Kidney glomerular epithelial cell (primary cell): ENCODE data around the gene CALCR.

Source experiments
- DNase-seq: peaks from one replicate; lab custom pipeline; 2025; lab: John Stamatoyannopoulos, UW

Gene CALCR

DNA sequence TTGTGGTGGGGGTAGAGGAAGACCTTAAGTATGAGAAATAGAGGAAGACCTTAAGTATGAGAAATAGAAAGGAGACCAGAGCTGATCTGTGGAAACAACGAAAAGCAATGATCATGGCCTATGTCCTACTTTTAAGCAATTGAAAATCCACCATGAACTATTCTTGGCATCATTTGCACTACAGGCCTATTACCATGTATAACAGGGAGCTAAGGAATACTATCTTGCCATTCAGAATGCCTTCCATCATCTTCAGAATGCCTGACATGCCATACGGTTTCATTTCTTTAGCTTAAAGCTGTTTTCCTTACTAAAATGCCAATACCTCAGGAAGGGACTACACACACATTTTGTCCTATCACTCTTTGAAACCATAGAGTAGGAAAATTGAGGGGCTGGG is 127.0 kb downstream of the CALCR start:
- DNase-seq: no peak

- DNase-seq: peak; percentile 28
Measured at GRCh38 chr7:93442478-93443224, 131.9 kb downstream of the CALCR start.

- no peak for DNase-seq
Measured at GRCh38 chr7:93435791-93436190, 138.7 kb downstream of the CALCR start.

DNA sequence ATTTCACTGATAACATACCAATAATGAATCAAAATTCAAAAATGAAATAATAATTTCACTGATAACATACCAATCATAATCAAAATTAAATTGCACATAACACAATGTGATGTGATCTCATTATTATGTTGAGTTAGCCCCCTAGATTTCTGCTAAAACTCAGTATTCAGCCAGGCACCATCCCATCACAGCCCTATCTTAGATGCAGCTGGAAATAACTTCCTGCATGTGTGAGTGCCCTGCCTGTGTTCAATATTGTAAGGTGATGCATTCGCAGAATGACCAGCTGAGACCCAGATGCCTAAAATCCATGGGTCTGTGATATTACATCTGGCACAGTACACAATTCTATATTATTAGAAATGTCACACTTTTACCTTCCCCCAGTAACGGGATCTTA is 142.4 kb downstream of the CALCR start:
- no peak for DNase-seq

GRCh38 chr7:93430917-93431588 is 143.5 kb downstream of the CALCR start:
- no peak for DNase-seq

DNA sequence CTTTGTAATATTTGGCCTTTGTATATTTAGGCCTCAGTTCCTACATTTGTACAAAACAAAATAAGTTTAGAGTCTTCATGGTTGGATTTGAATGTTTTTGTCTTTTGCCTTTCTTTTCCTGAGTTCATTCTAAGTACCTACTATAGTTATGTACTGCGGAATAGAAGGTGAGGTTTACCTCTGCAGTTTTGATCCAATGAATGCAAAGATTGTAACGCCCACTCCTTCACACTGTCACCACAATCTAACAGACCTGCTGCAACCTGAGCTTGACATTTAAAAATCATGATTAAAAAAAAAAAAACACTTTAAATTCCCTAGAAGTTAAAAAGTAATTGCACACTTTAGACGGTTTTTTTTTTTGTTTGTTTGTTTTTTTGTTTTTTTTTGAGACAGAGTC is 145.0 kb downstream of the CALCR start:
- no peak for DNase-seq

DNA sequence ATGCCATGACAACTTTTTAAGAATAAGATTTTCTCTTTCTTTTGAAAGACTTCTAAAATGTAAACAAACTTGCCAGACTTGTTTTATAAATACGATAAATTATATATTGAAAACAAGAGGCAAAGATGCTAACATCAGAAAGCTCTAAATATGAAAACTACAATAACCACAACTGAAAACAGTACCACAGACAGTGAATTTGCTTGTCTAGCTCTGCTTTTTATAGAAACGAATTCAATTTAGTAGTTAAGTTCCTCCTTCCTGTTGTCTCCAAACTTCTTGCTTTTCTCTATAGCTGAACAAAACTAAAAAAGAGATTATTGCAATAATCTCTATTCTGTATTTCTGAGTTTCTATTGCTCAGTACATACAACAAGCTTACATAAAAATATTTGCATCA is 147.4 kb downstream of the CALCR start:
- no peak for DNase-seq

DNA sequence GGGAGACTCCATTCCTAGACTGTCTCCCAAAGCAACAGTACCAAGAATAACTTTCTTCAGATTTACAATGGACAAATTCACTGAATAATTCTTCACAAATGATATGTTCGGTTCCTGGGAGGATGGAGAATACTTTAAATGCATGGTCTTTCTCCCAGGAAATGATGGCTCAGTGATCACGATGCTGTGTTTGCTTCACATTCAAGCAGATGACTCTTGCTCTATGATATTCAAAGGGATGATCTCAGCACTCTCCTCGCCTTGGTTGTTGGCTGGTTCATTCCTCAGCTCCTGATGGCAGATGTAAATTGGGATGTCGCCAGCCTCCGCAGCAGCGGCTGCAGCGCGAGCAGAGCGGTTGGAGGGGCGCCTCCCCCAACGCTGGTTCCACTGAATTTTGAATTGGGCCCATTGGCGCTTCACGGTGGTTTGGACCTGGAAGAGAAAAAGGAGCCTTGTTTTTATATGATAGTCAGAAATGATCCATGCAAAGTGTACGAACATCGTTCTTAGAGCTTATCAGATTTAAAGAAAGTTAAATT is 148.3 kb downstream of the CALCR start:
- no peak for DNase-seq

DNA sequence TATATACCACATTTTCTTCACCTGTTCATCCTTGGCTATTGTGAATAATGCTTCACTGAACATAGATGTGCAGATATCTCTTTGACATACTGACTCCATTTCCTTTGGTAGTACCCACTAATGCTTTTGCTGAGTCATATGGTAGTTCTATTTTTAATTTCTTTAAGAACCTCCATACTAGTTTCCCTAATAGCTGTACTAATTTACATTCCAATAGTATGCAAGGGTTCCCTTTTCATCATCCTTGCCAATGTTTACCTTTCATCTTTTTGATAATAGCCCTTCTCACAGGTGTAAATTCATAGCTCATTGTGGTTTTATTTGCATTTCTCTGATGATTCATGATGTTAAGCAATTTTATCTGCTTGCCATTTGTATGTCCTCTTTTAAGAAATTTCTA is 159.9 kb downstream of the CALCR start:
- DNase-seq: no peak

DNA sequence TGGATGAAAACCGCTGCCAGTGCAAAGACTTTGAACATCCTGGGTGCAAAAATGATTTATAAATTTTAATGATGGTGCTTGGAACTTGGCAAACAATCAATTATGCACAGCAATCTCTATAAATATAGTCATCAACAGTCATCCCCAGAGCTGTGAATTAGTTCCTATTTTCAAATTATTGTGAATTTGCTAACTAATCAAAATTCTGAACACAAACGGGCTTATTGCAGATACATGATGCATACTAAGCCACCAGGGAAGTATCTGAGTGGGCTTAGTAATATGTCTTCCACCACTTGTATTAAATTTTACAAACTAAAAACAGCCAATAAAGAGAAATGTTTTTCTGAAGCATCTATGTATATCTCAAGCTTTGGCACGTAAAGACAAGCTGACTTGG is 165.2 kb downstream of the CALCR start:
- DNase-seq: no peak

DNA sequence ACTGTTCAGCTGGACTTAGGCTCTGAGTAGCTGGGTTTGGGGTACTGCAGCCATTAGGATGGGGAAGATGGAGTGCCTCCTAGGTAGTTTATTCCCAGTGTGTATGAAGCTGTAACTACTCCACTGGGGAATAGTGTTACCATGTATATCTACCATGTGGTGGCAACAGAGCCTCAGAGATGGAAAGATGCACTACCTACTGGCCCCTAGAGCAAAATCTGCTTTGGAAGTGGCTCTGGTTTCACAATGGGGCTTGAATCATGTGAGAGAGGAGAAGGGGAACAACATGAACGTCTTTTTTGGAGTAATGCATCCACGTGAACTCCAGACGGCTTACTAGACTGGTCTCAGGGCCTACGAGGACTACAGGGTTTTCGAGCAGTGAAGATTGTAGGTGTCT is 167.3 kb downstream of the CALCR start:
- no peak for DNase-seq

DNA sequence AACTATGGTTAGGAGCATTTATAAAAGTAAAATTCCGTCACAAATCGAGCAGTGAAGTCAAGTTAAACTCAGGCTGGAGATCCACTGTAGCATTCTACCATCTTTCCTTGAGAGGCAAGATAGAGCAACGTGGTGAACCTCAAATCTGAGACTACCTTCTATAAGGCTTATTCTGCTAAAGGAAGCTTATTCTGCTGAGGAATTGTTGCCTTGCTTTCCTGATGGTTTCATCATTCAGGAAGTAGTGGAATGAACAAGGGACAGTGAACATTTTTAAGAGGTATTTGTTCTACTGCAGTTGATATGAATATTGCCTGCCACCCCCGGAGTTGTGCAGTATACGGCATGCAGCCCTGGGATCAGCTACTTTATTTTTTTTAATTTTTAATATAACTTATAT is 171.6 kb downstream of the CALCR start:
- DNase-seq: no peak

GRCh38 chr7:93399642-93400041 is 174.9 kb downstream of the CALCR start:
- no peak for DNase-seq

DNA sequence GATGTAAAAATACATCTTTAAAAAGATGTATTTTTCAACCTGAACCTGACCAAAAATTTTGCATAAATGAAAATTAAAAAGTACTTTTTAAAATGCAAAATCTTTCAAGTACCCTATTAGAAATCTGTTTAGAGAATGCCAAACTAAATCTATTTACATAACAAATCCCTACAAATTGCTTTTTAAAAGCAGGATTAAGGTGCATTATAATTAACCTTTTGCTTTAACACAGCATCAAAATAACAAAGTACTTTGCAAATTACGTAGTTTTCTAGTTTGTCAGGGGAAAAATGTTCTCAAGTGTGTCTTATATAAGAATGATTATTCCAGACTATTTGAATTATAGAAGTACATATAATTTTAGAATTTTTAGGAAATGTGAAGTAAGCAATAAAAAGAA is 181.5 kb downstream of the CALCR start:
- DNase-seq: no peak

DNA sequence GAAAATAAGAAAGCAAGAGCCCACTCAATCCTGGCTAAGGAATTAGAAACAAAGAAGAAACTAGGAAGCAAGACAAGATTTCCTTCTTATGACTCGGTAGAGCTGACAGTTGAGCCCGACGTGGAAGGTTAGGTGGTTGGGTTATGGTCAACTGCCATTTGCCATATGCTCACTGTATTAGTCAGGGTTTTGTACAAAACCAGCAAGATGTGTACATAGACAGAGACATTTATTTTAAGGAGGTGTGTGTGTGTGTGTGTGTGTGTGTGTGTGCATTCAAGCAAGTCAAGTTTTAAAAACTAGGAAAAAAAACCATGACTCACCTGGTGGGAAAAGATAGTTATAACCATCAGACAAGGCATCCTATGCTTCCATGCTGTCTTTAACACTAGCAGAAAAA is 183.9 kb downstream of the CALCR start:
- DNase-seq: no peak

GRCh38 chr7:93382362-93382761 is 192.2 kb downstream of the CALCR start:
- DNase-seq: no peak

DNA sequence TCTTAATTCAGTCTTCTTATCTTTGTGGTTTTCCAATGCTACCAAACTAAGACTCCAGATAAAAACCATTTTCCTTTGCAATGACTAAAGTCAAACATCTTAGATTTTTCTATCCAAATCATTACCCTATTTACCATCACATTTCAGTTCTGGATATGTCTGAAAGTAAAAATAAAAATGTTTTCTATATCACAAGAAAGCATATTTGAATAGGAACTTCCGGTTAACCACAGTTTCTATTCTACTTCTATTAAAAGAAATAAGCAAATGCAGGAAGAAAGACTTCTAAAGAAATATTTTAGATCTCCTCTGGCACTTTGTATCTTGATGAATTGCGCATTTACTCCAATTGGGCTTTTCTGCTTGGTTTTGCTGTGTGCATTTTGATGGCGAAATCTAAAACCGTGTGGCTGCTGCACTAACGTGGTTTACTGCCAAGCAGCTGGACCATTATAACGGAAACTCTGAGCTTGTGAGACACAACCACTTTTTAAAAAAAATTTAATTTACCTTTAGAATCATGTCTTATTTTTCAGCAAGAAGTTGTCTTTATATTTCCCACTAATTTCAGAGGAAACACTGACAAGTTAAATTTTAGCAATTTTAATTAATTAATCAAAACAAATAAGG is 196.3 kb downstream of the CALCR start:
- DNase-seq: no peak

- DNase-seq: no peak
Measured at GRCh38 chr7:93375603-93376002, 198.9 kb downstream of the CALCR start.
